AG09309 (cell line): ENCODE data around the gene ADGRE1.

Source experiments
- DNase-seq: peaks from one replicate; pipeline ENCODE4 v3.0.0-alpha.2; 2010; ENCODE audit warnings: low read depth
- H3K4me3 ChIP-seq: 2 replicates; pipeline ENCODE4 v1.5.1; 2011; ENCODE audit warnings: mild to moderate bottlenecking, low read depth, low read length, moderate library complexity; ENCODE audit not compliant: control insufficient read depth
- TF ChIP-seq, protein P1 (sequence below): IDR thresholded peaks from 2 replicates; pipeline ENCODE4 v1.5.1; 2011; ENCODE audit warnings: mild to moderate bottlenecking, low read depth, low read length, inconsistent platforms; ENCODE audit not compliant: insufficient read depth, control insufficient read depth; ENCODE audit errors: missing control alignments

Gene ADGRE1

DNA sequence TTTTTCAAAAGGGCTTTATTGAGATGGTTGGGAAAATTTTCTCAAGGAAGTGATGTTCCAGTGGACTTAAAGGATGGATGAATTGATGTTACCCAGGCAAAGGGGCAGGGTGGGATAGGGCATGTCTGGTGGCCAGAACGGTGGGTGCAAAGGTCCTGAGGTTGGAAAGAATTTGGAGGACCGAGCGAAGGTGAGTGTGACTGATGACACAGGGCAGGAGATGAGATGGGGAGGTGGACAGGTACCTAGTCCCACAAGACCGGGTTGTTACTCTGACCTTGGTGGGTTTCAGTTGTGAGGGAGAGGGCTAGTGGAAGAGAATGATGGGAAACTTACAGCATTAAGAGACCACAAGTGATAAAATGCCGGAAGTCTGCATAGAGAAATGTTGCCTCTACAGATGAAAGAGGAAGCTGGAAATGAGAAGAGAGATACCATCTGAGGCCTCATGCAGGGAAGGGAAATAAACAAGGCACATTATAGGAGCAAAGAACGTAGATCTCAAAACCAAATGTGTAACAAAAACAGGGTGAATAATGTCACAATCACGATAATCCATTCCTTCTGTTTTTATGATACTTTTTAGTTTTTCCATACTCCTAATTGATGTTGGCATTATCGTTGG, 4.5 kb downstream of the ADGRE1 start:
- H3K4me3 ChIP-seq: no peak overlapping the region
- TF ChIP-seq, protein P1, sequence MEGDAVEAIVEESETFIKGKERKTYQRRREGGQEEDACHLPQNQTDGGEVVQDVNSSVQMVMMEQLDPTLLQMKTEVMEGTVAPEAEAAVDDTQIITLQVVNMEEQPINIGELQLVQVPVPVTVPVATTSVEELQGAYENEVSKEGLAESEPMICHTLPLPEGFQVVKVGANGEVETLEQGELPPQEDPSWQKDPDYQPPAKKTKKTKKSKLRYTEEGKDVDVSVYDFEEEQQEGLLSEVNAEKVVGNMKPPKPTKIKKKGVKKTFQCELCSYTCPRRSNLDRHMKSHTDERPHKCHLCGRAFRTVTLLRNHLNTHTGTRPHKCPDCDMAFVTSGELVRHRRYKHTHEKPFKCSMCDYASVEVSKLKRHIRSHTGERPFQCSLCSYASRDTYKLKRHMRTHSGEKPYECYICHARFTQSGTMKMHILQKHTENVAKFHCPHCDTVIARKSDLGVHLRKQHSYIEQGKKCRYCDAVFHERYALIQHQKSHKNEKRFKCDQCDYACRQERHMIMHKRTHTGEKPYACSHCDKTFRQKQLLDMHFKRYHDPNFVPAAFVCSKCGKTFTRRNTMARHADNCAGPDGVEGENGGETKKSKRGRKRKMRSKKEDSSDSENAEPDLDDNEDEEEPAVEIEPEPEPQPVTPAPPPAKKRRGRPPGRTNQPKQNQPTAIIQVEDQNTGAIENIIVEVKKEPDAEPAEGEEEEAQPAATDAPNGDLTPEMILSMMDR: no peak
- no peak for DNase-seq

DNA sequence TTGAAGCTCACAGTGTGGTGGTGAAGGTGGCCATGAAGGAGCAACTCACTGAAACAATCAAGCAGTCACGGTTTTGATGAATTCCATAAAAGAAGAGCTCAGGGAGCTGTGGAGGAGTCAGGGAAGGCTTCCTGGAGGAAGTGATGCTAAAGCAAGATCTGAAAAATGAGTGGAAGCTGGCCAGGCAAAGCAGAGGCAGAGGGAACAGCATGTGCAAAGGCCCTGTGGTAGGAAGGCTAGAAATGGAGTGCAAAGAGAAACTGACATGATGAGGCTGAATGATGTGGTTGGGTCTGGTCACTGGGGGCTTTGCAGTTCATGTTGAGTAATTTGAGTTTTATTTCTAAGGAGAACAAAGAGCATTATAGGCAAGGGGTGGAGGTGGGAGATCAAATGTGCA, 6.9 kb downstream of the ADGRE1 start:
- TF ChIP-seq, protein P1: no peak
- no peak overlapping the region for H3K4me3 ChIP-seq
- no peak for DNase-seq

GRCh38 chr19:6903446-6903845, 16.1 kb downstream of the ADGRE1 start:
- TF ChIP-seq, protein P1: no peak
- DNase-seq: no peak
- no peak overlapping the region for H3K4me3 ChIP-seq

DNA sequence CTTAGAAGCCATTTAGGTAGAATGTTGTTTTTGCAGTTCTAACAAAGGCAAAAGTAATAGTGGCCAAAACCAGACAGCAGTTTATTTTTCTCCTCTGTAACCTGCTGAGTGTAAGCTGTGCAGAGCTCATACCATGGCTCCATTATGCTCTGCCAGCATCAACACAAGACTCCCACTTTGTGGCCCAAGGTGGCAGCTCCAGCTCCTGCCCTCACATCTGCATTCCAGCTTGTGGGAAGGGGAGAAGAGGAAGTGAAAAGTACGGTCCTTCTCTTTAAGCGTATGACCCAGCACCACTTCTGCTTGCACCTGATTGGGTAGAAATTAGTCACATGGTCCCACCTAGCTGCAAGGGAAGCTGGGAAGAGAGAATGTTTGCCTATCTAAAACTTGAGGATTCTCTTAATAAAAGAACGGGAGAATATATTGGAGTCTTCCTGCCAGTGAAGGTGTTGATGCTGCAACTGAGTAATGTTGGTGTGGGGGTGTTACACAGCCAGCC, 19.2 kb downstream of the ADGRE1 start:
- no peak for DNase-seq
- TF ChIP-seq, protein P1: no peak
- H3K4me3 ChIP-seq: no peak overlapping the region

- no peak for DNase-seq
- no peak overlapping the region for H3K4me3 ChIP-seq
- TF ChIP-seq, protein P1: no peak
These were observed 24.1 kb downstream of the ADGRE1 start for GRCh38 chr19:6911523-6911922.

- TF ChIP-seq, protein P1: no peak
- no peak for DNase-seq
- no peak overlapping the region for H3K4me3 ChIP-seq
These were observed 26.9 kb downstream of the ADGRE1 start for GRCh38 chr19:6914321-6914720.

DNA sequence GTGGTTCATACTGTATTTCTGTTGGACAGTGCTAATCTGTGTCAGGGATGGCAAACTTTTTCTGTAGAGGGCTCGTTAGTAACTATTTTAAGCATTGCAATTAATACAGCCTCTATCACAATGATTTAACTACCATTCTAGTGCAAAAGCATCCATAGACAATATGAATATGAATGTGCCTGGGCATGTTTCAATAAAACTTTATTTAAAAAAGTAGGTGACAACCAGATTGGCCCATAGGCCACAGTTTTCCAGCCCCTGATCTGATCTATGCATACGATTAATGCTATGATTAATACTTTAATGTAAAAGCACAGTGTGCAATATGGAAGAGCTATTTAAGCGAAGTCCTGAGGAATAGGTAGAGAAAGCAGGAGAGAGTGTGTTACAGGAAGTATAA, 29.6 kb downstream of the ADGRE1 start:
- no peak for DNase-seq
- TF ChIP-seq, protein P1: no peak
- no peak overlapping the region for H3K4me3 ChIP-seq
